Smooth muscle cell (in vitro differentiated cells): Measurements from ENCODE around the gene ANK2. TPM values are rescaled to one million over a fixed set of nuclear protein-coding genes. Genes with fewer than 3 reads are reported as not detected.

Source experiments
- DNase-seq: peaks from one replicate; lab custom pipeline; 2025; ENCODE audit not compliant: unreplicated experiment; lab: John Stamatoyannopoulos, UW
- H2AFZ ChIP-seq: fragments of 200-600 bp; sonication (generic); 2 replicates; pipeline ENCODE4 v1.6.0; 2016; ENCODE audit warnings: antibody characterized with exemption, low read depth, mild to moderate bottlenecking
- H3F3A ChIP-seq: fragments of 200-600 bp; sonication (generic); 2 replicates; pipeline ENCODE4 v1.6.0; 2017; ENCODE audit warnings: antibody characterized with exemption, low read depth
- H3K27ac ChIP-seq: fragments of 200-600 bp; sonication (generic); 2 replicates; pipeline ENCODE4 v1.5.1; 2016; ENCODE audit warnings: low read depth, mild to moderate bottlenecking
- H3K27me3 ChIP-seq: fragments of 200-600 bp; sonication (generic); 2 replicates; pipeline ENCODE4 v1.6.1; 2016; ENCODE audit warnings: low read depth, mild to moderate bottlenecking
- H3K36me3 ChIP-seq: fragments of 200-600 bp; sonication (generic); 2 replicates; pipeline ENCODE4 v1.5.1; 2016; ENCODE audit warnings: low read depth
- H3K4me1 ChIP-seq: fragments of 200-600 bp; sonication (generic); 2 replicates; pipeline ENCODE4 v1.5.1; 2016; ENCODE audit warnings: low read depth
- H3K4me2 ChIP-seq: fragments of 200-600 bp; sonication (generic); 2 replicates; pipeline ENCODE4 v1.6.0; 2016; ENCODE audit warnings: mild to moderate bottlenecking
- H3K4me3 ChIP-seq: fragments of 200-600 bp; sonication (generic); 2 replicates; pipeline ENCODE4 v1.5.1; 2016; ENCODE audit warnings: mild to moderate bottlenecking
- H3K79me2 ChIP-seq: fragments of 200-600 bp; sonication (generic); 2 replicates; pipeline ENCODE4 v1.6.0; 2016; ENCODE audit warnings: low read depth, mild to moderate bottlenecking
- H3K9ac ChIP-seq: fragments of 200-600 bp; sonication (generic); 2 replicates; pipeline ENCODE4 v1.6.0; 2016; ENCODE audit warnings: low read depth
- H3K9me3 ChIP-seq: fragments of 200-600 bp; sonication (generic); replicated peaks from 2 replicates; pipeline ENCODE4 v1.5.1; 2016; ENCODE audit warnings: low read depth
- H4K20me1 ChIP-seq: fragments of 200-600 bp; sonication (generic); 2 replicates; pipeline ENCODE4 v1.6.0; 2016; ENCODE audit warnings: low read depth
- WGBS: methylation state at CpG from one replicate; pipeline ENCODE4 v1.1.7; 2016; ENCODE audit warnings: low lambda C conversion rate; 5-methylcytosine and 5-hydroxymethylcytosine counted together
- polyA plus RNA-seq: library from polyadenylated mRNA; unstranded; fragments of >200 nt; fragmentation: Nextera tagmentation; extraction: Ambion mirVana; gene quantifications from 2 replicates; pipeline ENCODE4 v1.2.1, GENCODE V29; 2016
- total RNA-seq: library from RNA; depleted of rRNA; stranded (reverse); fragments of >200 nt; gene quantifications from 2 replicates; pipeline ENCODE4 v1.2.3, GENCODE V29; 2014
- TF ChIP-seq, protein P1 (sequence below): fragments of 200-600 bp; sonication (generic); IDR thresholded peaks from 2 replicates; pipeline ENCODE4 v1.5.1; 2017; ENCODE audit warnings: borderline replicate concordance, mild to moderate bottlenecking, antibody characterized with exemption; ENCODE audit not compliant: insufficient read depth, poor library complexity, severe bottlenecking

The ANK2 gene
- total and polyA plus RNA-seq, 2 experiments from 2014 or later, result 2.2 to 8.1 TPM

- TF ChIP-seq, protein P1, sequence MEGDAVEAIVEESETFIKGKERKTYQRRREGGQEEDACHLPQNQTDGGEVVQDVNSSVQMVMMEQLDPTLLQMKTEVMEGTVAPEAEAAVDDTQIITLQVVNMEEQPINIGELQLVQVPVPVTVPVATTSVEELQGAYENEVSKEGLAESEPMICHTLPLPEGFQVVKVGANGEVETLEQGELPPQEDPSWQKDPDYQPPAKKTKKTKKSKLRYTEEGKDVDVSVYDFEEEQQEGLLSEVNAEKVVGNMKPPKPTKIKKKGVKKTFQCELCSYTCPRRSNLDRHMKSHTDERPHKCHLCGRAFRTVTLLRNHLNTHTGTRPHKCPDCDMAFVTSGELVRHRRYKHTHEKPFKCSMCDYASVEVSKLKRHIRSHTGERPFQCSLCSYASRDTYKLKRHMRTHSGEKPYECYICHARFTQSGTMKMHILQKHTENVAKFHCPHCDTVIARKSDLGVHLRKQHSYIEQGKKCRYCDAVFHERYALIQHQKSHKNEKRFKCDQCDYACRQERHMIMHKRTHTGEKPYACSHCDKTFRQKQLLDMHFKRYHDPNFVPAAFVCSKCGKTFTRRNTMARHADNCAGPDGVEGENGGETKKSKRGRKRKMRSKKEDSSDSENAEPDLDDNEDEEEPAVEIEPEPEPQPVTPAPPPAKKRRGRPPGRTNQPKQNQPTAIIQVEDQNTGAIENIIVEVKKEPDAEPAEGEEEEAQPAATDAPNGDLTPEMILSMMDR, result no peak
- H3K4me3 ChIP-seq, result no peak overlapping the region
- H3K4me1 ChIP-seq, result no peaks in the 10 kb centered on the region
- no peaks in the 10 kb centered on the region for H3K9me3 ChIP-seq
- no peak overlapping the region for H2AFZ ChIP-seq
- no peaks in the 10 kb centered on the region for H3K27me3 ChIP-seq
- H3F3A ChIP-seq, result no peaks in the 10 kb centered on the region
- H4K20me1 ChIP-seq, result no peaks in the 10 kb centered on the region
- H3K4me2 ChIP-seq, result no peak overlapping the region
- WGBS, result 89% methylated on average over 5 of the region's 5 CpGs
- H3K27ac ChIP-seq, result no peak overlapping the region
- DNase-seq, result no peak
- H3K79me2 ChIP-seq, result no peaks in the 10 kb centered on the region
- H3K36me3 ChIP-seq, result no peaks in the 10 kb centered on the region
- no peak overlapping the region for H3K9ac ChIP-seq
Measured at GRCh38 chr4:113383111-113383785, 333.8 kb downstream of the ANK2 start.

DNA sequence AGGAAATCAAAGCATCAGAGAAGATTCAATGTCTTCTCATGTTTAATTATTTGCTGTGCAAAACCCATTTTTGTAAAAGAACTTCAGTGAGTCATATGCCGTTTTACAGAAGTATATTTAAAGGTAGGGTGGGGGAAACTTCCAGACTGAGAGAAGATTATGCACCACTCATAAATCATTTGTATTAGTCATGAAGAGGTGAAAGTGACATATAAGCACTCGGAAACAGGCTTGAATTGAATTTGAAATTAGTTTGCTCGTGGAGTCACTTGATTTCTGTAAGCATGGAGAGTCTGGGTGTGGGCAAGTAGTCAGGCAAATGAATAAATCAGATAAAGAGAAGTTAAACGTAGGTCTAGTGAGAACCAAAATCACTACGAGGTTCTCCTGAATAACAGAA, 335.1 kb downstream of the ANK2 start:
- Histone ChIP-seq H2AFZ (no peak overlapping the region), H3K4me1 (no peaks in the 10 kb centered on the region), H4K20me1 (no peaks in the 10 kb centered on the region), H3K9me3 (no peaks in the 10 kb centered on the region), H3K4me3 (no peak overlapping the region), H3K27me3 (no peaks in the 10 kb centered on the region), H3K36me3 (no peaks in the 10 kb centered on the region), H3K4me2 (peak overlapping the region; percentile 36), H3K79me2 (no peaks in the 10 kb centered on the region), H3K27ac (peak overlapping the region; percentile 42), H3K9ac (no peak overlapping the region), H3F3A (no peaks in the 10 kb centered on the region)
- 67% methylated on average over 5 of the region's 5 CpGs for WGBS
- TF ChIP-seq, protein P1, result no peak
- DNase-seq, result no peak

DNA sequence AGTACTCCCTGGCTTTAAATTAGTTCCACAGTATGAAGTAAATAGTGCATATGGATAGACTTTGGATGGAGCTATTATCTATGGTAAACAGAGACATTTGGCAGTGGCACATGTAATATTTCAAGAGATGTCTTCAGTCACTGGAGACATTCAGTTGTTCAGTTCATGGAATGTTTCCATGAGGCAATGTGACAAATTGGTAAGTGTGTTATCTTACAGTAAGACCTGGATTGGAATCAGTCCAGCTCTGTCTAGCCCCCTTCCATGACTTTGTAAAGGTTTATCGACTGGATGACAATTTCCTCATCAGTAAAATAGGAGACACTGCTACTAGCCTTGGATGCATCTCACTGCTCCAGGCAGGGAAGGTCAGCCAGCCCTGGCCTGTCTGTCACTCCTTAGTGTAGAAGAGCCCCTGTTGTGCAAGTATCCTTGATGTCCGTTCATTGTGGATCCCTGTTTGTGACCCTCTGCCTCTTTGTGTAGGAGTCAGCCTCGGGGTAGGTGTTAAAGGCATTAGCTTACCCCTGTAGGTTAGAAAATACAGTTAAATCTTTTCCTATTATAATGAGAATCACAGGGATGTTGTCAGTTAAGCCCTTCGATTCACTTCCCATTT, 335.9 kb downstream of the ANK2 start:
- H3K79me2 ChIP-seq, result no peaks in the 10 kb centered on the region
- no peaks in the 10 kb centered on the region for H3K4me1 ChIP-seq
- no peaks in the 10 kb centered on the region for H3K27me3 ChIP-seq
- TF ChIP-seq, protein P1, result no peak
- no peaks in the 10 kb centered on the region for H4K20me1 ChIP-seq
- H3K27ac ChIP-seq, result no peak overlapping the region
- no peak for DNase-seq
- no peaks in the 10 kb centered on the region for H3F3A ChIP-seq
- no peaks in the 10 kb centered on the region for H3K9me3 ChIP-seq
- no peak overlapping the region for H3K4me3 ChIP-seq
- 91% methylated on average over 4 of the region's 4 CpGs for WGBS
- H3K9ac ChIP-seq, result no peak overlapping the region
- no peaks in the 10 kb centered on the region for H3K36me3 ChIP-seq
- H3K4me2 ChIP-seq, result no peak overlapping the region
- H2AFZ ChIP-seq, result no peak overlapping the region
